ENCODE results near the gene HEMGN.
"Not testable (repeated sequence)": the region's sequence is repeated elsewhere in the genome, so short reads cannot be mapped to it uniquely, and the experiment has no call there.

The HEMGN gene

GRCh38 chr9:97961361-97961760, 23.4 kb upstream of the HEMGN start:
- Histone ChIP-seq H3K4me1 (ENCODE audit: control insufficient read depth, insufficient read depth, low read length) (peaks cover 3% of the 10 kb centered on the region), H3K9me3 (ENCODE audit: control insufficient read depth, low read length) (no peaks in the 10 kb centered on the region), H3K4me3 (ENCODE audit: low read length) (no peak overlapping the region), H3K36me3 (ENCODE audit: control insufficient read depth, insufficient read depth, low read length) (no peaks in the 10 kb centered on the region), H3K27me3 (ENCODE audit: control insufficient read depth, insufficient read depth, low read length) (no peaks in the 10 kb centered on the region), H3K9ac (ENCODE audit: low read length) (no peak overlapping the region)

DNA sequence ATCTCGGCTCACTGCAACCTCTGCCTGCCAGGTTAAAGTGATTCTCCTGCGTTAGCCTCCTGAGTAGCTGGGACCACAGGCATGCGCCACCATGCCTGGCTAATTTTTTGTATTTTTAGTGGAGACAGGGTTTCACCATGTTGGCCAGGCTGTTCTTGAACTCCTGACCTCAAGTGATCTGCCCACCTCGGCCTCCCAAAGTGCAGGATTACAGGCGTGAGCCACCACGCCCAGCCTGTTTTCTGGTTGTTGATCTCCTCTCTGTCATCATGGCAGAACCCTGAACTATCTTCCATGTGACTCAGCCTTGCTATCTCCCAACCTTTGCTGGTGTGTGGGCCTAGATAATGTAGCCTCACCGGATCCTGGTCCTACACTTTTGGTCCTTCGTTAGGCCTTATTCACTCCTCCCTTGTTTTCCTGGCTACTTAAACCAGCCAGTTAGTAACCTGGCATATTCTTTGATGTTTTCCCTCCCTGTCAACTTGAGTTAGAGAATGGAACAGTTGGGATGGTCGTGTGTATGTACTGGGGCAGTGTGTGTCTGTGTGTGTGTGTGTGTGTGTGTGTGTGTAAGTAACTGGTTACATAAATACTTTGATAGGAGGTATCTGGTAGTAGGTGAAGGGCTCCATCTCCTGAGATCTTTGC, 22.8 kb upstream of the HEMGN start:
- not testable (repeated sequence) for H3K27me3 ChIP-seq (ENCODE audit: control insufficient read depth, insufficient read depth, low read length); H3K4me3 ChIP-seq (ENCODE audit: low read length); H3K36me3 ChIP-seq (ENCODE audit: control insufficient read depth, insufficient read depth, low read length); H3K4me1 ChIP-seq (ENCODE audit: control insufficient read depth, insufficient read depth, low read length); H3K9me3 ChIP-seq (ENCODE audit: control insufficient read depth, low read length); H3K9ac ChIP-seq (ENCODE audit: low read length)

DNA sequence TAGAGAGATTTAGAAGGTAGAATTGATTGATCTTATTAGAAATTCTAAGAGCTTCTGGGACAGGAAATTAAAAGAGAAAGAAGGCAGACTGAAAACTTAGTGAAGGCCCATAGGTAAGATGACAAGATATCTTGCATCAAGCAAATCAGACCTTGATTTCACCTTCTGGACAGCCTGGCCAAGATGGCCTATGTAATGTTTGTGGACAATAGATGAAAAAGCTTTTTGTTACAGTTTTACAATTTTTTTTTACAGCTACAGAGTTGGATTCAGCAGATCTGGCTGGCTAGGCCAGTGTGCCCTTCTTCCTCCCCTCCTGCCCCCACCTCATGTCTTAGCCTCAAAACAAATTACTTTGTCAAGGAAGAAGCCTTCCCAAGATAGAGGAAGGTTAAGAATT, 21.6 kb upstream of the HEMGN start:
- Histone ChIP-seq H3K36me3 (ENCODE audit: control insufficient read depth, insufficient read depth, low read length) (no peaks in the 10 kb centered on the region), H3K9me3 (ENCODE audit: control insufficient read depth, low read length) (no peaks in the 10 kb centered on the region), H3K27me3 (ENCODE audit: control insufficient read depth, insufficient read depth, low read length) (no peaks in the 10 kb centered on the region), H3K4me1 (ENCODE audit: control insufficient read depth, insufficient read depth, low read length) (peaks cover 7% of the 10 kb centered on the region), H3K9ac (ENCODE audit: low read length) (no peak overlapping the region), H3K4me3 (ENCODE audit: low read length) (no peak overlapping the region)

GRCh38 chr9:97958812-97959511, 21.0 kb upstream of the HEMGN start:
- H3K4me3 ChIP-seq (ENCODE audit: low read length): no peak overlapping the region
- H3K4me1 ChIP-seq (ENCODE audit: control insufficient read depth, insufficient read depth, low read length): peaks cover 7% of the 10 kb centered on the region
- no peaks in the 10 kb centered on the region for H3K36me3 ChIP-seq (ENCODE audit: control insufficient read depth, insufficient read depth, low read length)
- H3K9ac ChIP-seq (ENCODE audit: low read length): no peak overlapping the region
- H3K27me3 ChIP-seq (ENCODE audit: control insufficient read depth, insufficient read depth, low read length): no peaks in the 10 kb centered on the region
- H3K9me3 ChIP-seq (ENCODE audit: control insufficient read depth, low read length): no peaks in the 10 kb centered on the region

DNA sequence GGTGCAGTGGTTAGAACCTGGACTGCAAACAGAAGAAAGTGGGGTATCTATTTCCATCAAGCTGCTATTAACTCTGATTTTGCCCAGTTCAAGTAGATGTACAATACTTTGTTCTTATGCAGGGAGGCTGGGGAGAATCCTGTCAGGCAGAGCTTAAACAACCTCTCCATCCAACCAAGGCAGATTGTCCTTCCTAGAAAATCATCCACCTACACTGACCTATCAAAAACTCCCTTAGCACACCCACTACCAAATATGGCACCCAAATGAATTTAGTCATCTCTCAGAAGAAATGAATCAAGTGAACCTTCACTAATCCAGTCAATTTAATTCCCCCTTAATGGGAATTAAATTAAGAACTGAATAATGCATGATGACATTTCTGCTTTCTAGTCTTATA, 18.4 kb upstream of the HEMGN start:
- H3K9ac ChIP-seq (ENCODE audit: low read length): no peak overlapping the region
- H3K9me3 ChIP-seq (ENCODE audit: control insufficient read depth, low read length): no peaks in the 10 kb centered on the region
- H3K4me1 ChIP-seq (ENCODE audit: control insufficient read depth, insufficient read depth, low read length): peaks cover 7% of the 10 kb centered on the region
- H3K36me3 ChIP-seq (ENCODE audit: control insufficient read depth, insufficient read depth, low read length): no peaks in the 10 kb centered on the region
- no peaks in the 10 kb centered on the region for H3K27me3 ChIP-seq (ENCODE audit: control insufficient read depth, insufficient read depth, low read length)
- no peak overlapping the region for H3K4me3 ChIP-seq (ENCODE audit: low read length)

GRCh38 chr9:97954550-97954989, 16.6 kb upstream of the HEMGN start:
- H3K4me3 ChIP-seq (ENCODE audit: low read length): no peak overlapping the region
- H3K9ac ChIP-seq (ENCODE audit: low read length): no peak overlapping the region
- no peaks in the 10 kb centered on the region for H3K36me3 ChIP-seq (ENCODE audit: control insufficient read depth, insufficient read depth, low read length)
- no peaks in the 10 kb centered on the region for H3K9me3 ChIP-seq (ENCODE audit: control insufficient read depth, low read length)
- peaks cover 7% of the 10 kb centered on the region for H3K4me1 ChIP-seq (ENCODE audit: control insufficient read depth, insufficient read depth, low read length)
- H3K27me3 ChIP-seq (ENCODE audit: control insufficient read depth, insufficient read depth, low read length): no peaks in the 10 kb centered on the region

- not testable (repeated sequence) for H3K27me3 ChIP-seq (ENCODE audit: control insufficient read depth, insufficient read depth, low read length); H3K36me3 ChIP-seq (ENCODE audit: control insufficient read depth, insufficient read depth, low read length); H3K9me3 ChIP-seq (ENCODE audit: control insufficient read depth, low read length); H3K4me3 ChIP-seq (ENCODE audit: low read length); H3K9ac ChIP-seq (ENCODE audit: low read length); H3K4me1 ChIP-seq (ENCODE audit: control insufficient read depth, insufficient read depth, low read length)
These were observed 12.9 kb upstream of the HEMGN start for GRCh38 chr9:97950873-97951272.

GRCh38 chr9:97947094-97947493, 9.1 kb upstream of the HEMGN start:
- H3K4me1 ChIP-seq (ENCODE audit: control insufficient read depth, insufficient read depth, low read length); H3K9me3 ChIP-seq (ENCODE audit: control insufficient read depth, low read length); H3K9ac ChIP-seq (ENCODE audit: low read length); H3K36me3 ChIP-seq (ENCODE audit: control insufficient read depth, insufficient read depth, low read length); H3K27me3 ChIP-seq (ENCODE audit: control insufficient read depth, insufficient read depth, low read length); H3K4me3 ChIP-seq (ENCODE audit: low read length): not testable (repeated sequence)

GRCh38 chr9:97945470-97945869, 7.5 kb upstream of the HEMGN start:
- not testable (repeated sequence) for H3K4me1 ChIP-seq (ENCODE audit: control insufficient read depth, insufficient read depth, low read length); H3K4me3 ChIP-seq (ENCODE audit: low read length)

GRCh38 chr9:97944612-97945011, 6.6 kb upstream of the HEMGN start:
- Histone ChIP-seq H3K27me3 (ENCODE audit: control insufficient read depth, insufficient read depth, low read length) (no peaks in the 10 kb centered on the region), H3K9me3 (ENCODE audit: control insufficient read depth, low read length) (no peaks in the 10 kb centered on the region), H3K36me3 (ENCODE audit: control insufficient read depth, insufficient read depth, low read length) (no peaks in the 10 kb centered on the region), H3K9ac (ENCODE audit: low read length) (no peak overlapping the region), H3K4me1 (ENCODE audit: control insufficient read depth, insufficient read depth, low read length) (no peaks in the 10 kb centered on the region), H3K4me3 (ENCODE audit: low read length) (no peak overlapping the region)

More at GRCh38 chr9:97945470-97945869, 7.5 kb upstream of the HEMGN start:
- H3K27me3 ChIP-seq (ENCODE audit: control insufficient read depth, insufficient read depth, low read length); H3K36me3 ChIP-seq (ENCODE audit: control insufficient read depth, insufficient read depth, low read length); H3K9me3 ChIP-seq (ENCODE audit: control insufficient read depth, low read length); H3K9ac ChIP-seq (ENCODE audit: low read length): not testable (repeated sequence)

GRCh38 chr9:97943308-97943855, 5.4 kb upstream of the HEMGN start:
- no peaks in the 10 kb centered on the region for H3K4me1 ChIP-seq (ENCODE audit: control insufficient read depth, insufficient read depth, low read length)
- H3K36me3 ChIP-seq (ENCODE audit: control insufficient read depth, insufficient read depth, low read length): no peaks in the 10 kb centered on the region
- H3K9ac ChIP-seq (ENCODE audit: low read length): no peak overlapping the region
- no peak overlapping the region for H3K4me3 ChIP-seq (ENCODE audit: low read length)
- H3K9me3 ChIP-seq (ENCODE audit: control insufficient read depth, low read length): no peaks in the 10 kb centered on the region
- H3K27me3 ChIP-seq (ENCODE audit: control insufficient read depth, insufficient read depth, low read length): no peaks in the 10 kb centered on the region

DNA sequence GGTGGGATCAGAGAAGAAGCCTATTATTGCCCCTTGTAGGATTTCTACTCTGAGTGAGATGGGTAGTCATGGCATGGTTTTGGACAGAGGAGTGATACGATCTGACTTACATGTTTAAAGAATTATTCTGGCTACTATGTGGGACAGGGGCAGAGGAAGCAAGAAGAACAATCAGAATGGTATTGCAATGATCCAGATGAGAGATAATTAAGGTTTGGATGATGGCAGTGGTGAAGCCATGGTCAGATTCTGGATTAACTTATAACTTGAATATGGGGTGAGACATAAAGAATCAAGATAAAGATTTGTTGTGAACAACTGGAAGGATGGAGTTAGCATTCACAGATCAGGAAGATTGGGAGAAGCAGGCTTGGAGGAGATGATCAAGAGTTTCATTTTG, 3.4 kb upstream of the HEMGN start:
- no peak overlapping the region for H3K4me3 ChIP-seq (ENCODE audit: low read length)
- no peaks in the 10 kb centered on the region for H3K27me3 ChIP-seq (ENCODE audit: control insufficient read depth, insufficient read depth, low read length)
- H3K4me1 ChIP-seq (ENCODE audit: control insufficient read depth, insufficient read depth, low read length): no peaks in the 10 kb centered on the region
- H3K9ac ChIP-seq (ENCODE audit: low read length): no peak overlapping the region
- H3K36me3 ChIP-seq (ENCODE audit: control insufficient read depth, insufficient read depth, low read length): no peaks in the 10 kb centered on the region
- no peaks in the 10 kb centered on the region for H3K9me3 ChIP-seq (ENCODE audit: control insufficient read depth, low read length)
